G401 (cell line): Measurements from ENCODE around the gene MTUS2. TPM values are rescaled to one million over a fixed set of nuclear protein-coding genes. Genes with fewer than 3 reads are reported as not detected.

ENCODE experiments used
- DNase-seq: peaks from one replicate; pipeline ENCODE4 v3.0.0-alpha.2; 2015; ENCODE audit warnings: low spot score
- in situ Hi-C: cut with HindIII; loops from 2 replicates; pipeline ENCODE4 v1.10.0; 2016; ENCODE audit warnings: low sequenced_read_pairs, mixed read lengths
- total RNA-seq: library from RNA; depleted of rRNA; stranded (reverse); fragments of >200 nt; shearing (Covaris generic); gene quantifications from 2 replicates; pipeline ENCODE4 v1.2.3, GENCODE V29; 2014

MTUS2 gene
- total RNA-seq, 1 experiment from 2014 or later = not detected

GRCh38 chr13:29131881-29132668, 311.9 kb downstream of the MTUS2 start:
- DNase-seq = no peak
- in situ Hi-C loops = no loop called here

- in situ Hi-C loops = no loop called here
- no peak for DNase-seq
Measured at GRCh38 chr13:29136341-29136740, 316.2 kb downstream of the MTUS2 start.

GRCh38 chr13:29137016-29137415, 316.9 kb downstream of the MTUS2 start:
- in situ Hi-C loops = no loop called here

GRCh38 chr13:29137995-29138394, 317.9 kb downstream of the MTUS2 start:
- in situ Hi-C loops = no loop called here
- no peak for DNase-seq

More at GRCh38 chr13:29137016-29137415, 316.9 kb downstream of the MTUS2 start:
- no peak for DNase-seq

GRCh38 chr13:29140277-29140676, 320.1 kb downstream of the MTUS2 start:
- DNase-seq = peak; percentile 22
- in situ Hi-C loops = no loop called here

- in situ Hi-C loops = no loop called here
Measured at GRCh38 chr13:29143847-29144246, 323.7 kb downstream of the MTUS2 start.

GRCh38 chr13:29154390-29154789, 334.3 kb downstream of the MTUS2 start:
- in situ Hi-C loops = no loop called here
- no peak for DNase-seq

More at GRCh38 chr13:29143847-29144246, 323.7 kb downstream of the MTUS2 start:
- no peak for DNase-seq

GRCh38 chr13:29156136-29156535, 336.0 kb downstream of the MTUS2 start:
- in situ Hi-C loops = no loop called here
- DNase-seq = no peak

- in situ Hi-C loops = no loop called here
- no peak for DNase-seq
Measured at GRCh38 chr13:29159871-29160270, 339.7 kb downstream of the MTUS2 start.

GRCh38 chr13:29160862-29161261, 340.7 kb downstream of the MTUS2 start:
- DNase-seq = no peak
- in situ Hi-C loops = no loop called here

GRCh38 chr13:29161676-29162075, 341.5 kb downstream of the MTUS2 start:
- in situ Hi-C loops = no loop called here
- no peak for DNase-seq

GRCh38 chr13:29162638-29163235, 342.6 kb downstream of the MTUS2 start:
- no peak for DNase-seq
- in situ Hi-C loops = no loop called here

- in situ Hi-C loops = no loop called here
- DNase-seq = no peak
Measured at GRCh38 chr13:29164116-29164515, 344.0 kb downstream of the MTUS2 start.

GRCh38 chr13:29165216-29165615, 345.1 kb downstream of the MTUS2 start:
- DNase-seq = no peak
- in situ Hi-C loops = no loop called here

- DNase-seq = no peak
- in situ Hi-C loops = no loop called here
Measured at GRCh38 chr13:29165840-29166239, 345.7 kb downstream of the MTUS2 start.

GRCh38 chr13:29170436-29171082, 350.4 kb downstream of the MTUS2 start:
- no peak for DNase-seq

GRCh38 chr13:29171244-29171643, 351.1 kb downstream of the MTUS2 start:
- in situ Hi-C loops = no loop called here
- DNase-seq = no peak

More at GRCh38 chr13:29170436-29171082, 350.4 kb downstream of the MTUS2 start:
- in situ Hi-C loops = no loop called here

- in situ Hi-C loops = no loop called here
- no peak for DNase-seq
Measured at GRCh38 chr13:29174093-29174492, 354.0 kb downstream of the MTUS2 start.

- in situ Hi-C loops = no loop called here
Measured at GRCh38 chr13:29175250-29175873, 355.2 kb downstream of the MTUS2 start.

GRCh38 chr13:29180055-29180454, 359.9 kb downstream of the MTUS2 start:
- in situ Hi-C loops = no loop called here

More at GRCh38 chr13:29175250-29175873, 355.2 kb downstream of the MTUS2 start:
- no peak for DNase-seq

More at GRCh38 chr13:29180055-29180454, 359.9 kb downstream of the MTUS2 start:
- no peak for DNase-seq
